Common myeloid progenitor, CD34-positive (primary cell): ENCODE data around the gene RAB35.
"Not testable (repeated sequence)": the region's sequence is repeated elsewhere in the genome, so short reads cannot be mapped to it uniquely, and the experiment has no call there.

Experiments
- CTCF ChIA-PET: fragments of 350-600 bp; sonication (Branson Sonifier 250); formaldehyde crosslinking; loops from one replicate; lab custom pipeline; 2021; ENCODE audit warnings: antibody characterized with exemption; lab: Charles Lee
- POLR2A ChIA-PET: fragments of 350-600 bp; sonication (Branson Sonifier 250); formaldehyde crosslinking; loops from one replicate; lab custom pipeline; 2021; ENCODE audit warnings: antibody characterized with exemption; lab: Charles Lee
- DNase-seq, 3 donors: peaks; one replicate each; pipeline versions ENCODE4 v3.0.0 to v3.0.0-alpha.2; 2013
- H3K27ac ChIP-seq, 2 experiments: 1 replicate in 1 of 2; 2 replicates in 1 of 2; pipeline ENCODE4 v1.7.0; 2013; ENCODE audit warnings: inconsistent platforms in 2 of 2, low read length in 2 of 2, mild to moderate bottlenecking in 2 of 2, low read depth in 1 of 2, moderate library complexity in 1 of 2; ENCODE audit not compliant: severe bottlenecking in 2 of 2, insufficient read depth in 1 of 2, poor library complexity in 1 of 2
- H3K27me3 ChIP-seq, 5 experiments: replicated peaks in 2 of 5; 1 replicate in 3 of 5; 2 replicates in 2 of 5; pipeline versions ENCODE4 v1.6.1 to v1.7.0; 2013; ENCODE audit warnings: low read length in 4 of 5, mild to moderate bottlenecking in 2 of 5, moderate library complexity in 2 of 5, inconsistent platforms in 1 of 5; ENCODE audit not compliant: insufficient read depth in 5 of 5, control insufficient read depth in 4 of 5
- H3K36me3 ChIP-seq, 4 experiments: 1 replicate in 2 of 4; 2 replicates in 2 of 4; pipeline versions ENCODE4 v1.6.1 to v1.7.0; 2013; ENCODE audit warnings: low read length in 3 of 4, control low read depth in 1 of 4, mild to moderate bottlenecking in 1 of 4; ENCODE audit not compliant: control insufficient read depth in 4 of 4, insufficient read depth in 4 of 4
- H3K4me1 ChIP-seq, 4 experiments: 1 replicate in 3 of 4; 2 replicates in 1 of 4; pipeline versions ENCODE4 v1.6.1 to v1.7.1; 2013; ENCODE audit warnings: low read length in 3 of 4, mild to moderate bottlenecking in 3 of 4, control low read depth in 1 of 4, inconsistent platforms in 1 of 4, moderate library complexity in 1 of 4; ENCODE audit not compliant: control insufficient read depth in 4 of 4, insufficient read depth in 4 of 4; ENCODE audit errors: control extremely low read depth in 1 of 4
- H3K4me3 ChIP-seq, 7 experiments: 1 replicate in 4 of 7; 2 replicates in 3 of 7; pipeline versions ENCODE4 v1.5.1 to v1.7.0; 2013; ENCODE audit warnings: mild to moderate bottlenecking in 7 of 7, low read length in 6 of 7, moderate library complexity in 6 of 7, inconsistent platforms in 2 of 7, low read depth in 2 of 7, control low read depth in 1 of 7; ENCODE audit not compliant: insufficient read depth in 4 of 7, control insufficient read depth in 1 of 7; ENCODE audit errors: extremely low read depth in 1 of 7
- H3K9me3 ChIP-seq, 5 experiments: 1 replicate in 4 of 5; 2 replicates in 1 of 5; pipeline versions ENCODE4 v1.6.1 to v1.7.1; 2013; ENCODE audit warnings: low read length in 4 of 5, mild to moderate bottlenecking in 2 of 5, inconsistent platforms in 1 of 5, low read depth in 1 of 5, moderate library complexity in 1 of 5; ENCODE audit not compliant: control insufficient read depth in 4 of 5, insufficient read depth in 2 of 5; ENCODE audit errors: control extremely low read depth in 1 of 5
- WGBS: methylation state at CpG from one replicate; pipeline ENCODE4 v1.1.5; 2013; ENCODE audit not compliant: insufficient coverage; 5-methylcytosine and 5-hydroxymethylcytosine counted together

Gene RAB35

DNA sequence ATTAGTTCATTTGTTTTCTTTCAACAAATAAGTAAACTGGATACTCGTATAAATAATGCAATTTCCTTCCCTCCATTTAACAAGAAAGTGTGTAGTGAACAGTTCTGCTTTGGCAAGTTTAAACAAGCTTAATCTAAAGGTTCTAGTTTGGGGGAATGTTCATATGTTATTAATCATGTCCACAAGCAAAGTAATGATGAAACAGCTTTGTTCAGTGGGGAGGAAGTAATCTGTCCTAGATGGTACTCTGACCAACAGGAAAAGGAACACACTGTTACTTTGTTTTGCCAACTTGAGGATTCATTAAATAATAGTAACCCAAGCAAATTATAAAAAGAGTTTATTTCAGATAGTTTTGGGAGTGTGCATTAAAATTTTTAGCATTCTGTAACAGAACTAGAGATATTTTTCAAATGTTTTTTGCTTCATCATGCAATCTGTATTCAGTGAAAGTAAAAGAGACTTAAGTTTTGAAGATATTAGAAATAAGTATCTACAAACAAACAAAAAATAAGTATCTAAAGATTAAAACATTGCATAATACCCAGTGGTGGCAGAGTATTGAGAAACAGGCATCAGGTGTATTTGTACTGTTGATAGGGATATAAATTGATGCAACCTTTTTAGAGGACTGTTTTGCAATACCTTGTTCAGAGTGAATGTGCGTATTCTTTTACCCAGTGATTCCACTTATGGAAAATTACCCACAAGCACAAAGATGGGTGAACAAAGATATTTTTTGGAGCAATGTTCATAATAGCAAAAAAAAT is 61.1 kb downstream of the RAB35 start:
- no CpG with 5 or more reads among the region's 2 CpGs for WGBS
- CTCF ChIA-PET = no interaction called here
- no peaks in the 10 kb centered on the region for H3K36me3 ChIP-seq
- DNase-seq = no peak
- H3K27ac ChIP-seq = no peak overlapping the region
- no peak overlapping the region for H3K4me3 ChIP-seq
- H3K27me3 ChIP-seq = no peaks in the 10 kb centered on the region
- no peaks in the 10 kb centered on the region for H3K4me1 ChIP-seq
- no peaks in the 10 kb centered on the region for H3K9me3 ChIP-seq
- POLR2A ChIA-PET = no interaction called here

DNA sequence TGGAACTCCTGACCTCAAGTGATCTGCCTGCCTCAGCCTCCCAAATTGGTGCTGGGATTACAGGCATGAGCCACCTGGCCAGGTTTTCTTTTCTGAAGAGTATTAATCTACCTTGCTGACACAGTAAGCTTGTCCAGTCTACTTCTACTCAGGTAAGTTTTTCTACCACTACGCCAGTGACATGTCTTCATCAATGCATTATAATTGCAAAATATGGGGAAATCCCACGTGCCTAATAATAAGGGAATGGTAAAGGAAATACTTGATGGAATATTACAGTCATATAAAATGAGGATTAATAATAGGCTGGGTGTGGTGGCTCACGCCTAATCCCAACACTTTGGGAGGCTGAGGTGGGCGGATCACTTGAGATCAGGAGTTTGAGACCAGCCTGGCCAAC is 62.3 kb downstream of the RAB35 start:
- no peaks in the 10 kb centered on the region for H3K36me3 ChIP-seq
- WGBS = 100% methylated on average over 2 of the region's 4 CpGs

GRCh38 chr12:120051535-120051934 is 65.0 kb downstream of the RAB35 start:
- ChIA-PET CTCF (no interaction called here), POLR2A (no interaction called here)
- WGBS = 100% methylated on average over 1 of the region's 3 CpGs
- no peak for DNase-seq
- no peak overlapping the region for H3K27ac ChIP-seq
- no peaks in the 10 kb centered on the region for H3K9me3 ChIP-seq
- peaks cover 0 to 2% (median 0%) of the 10 kb centered on the region in 5 experiments for H3K27me3 ChIP-seq
- no peaks in the 10 kb centered on the region for H3K4me1 ChIP-seq
- no peaks in the 10 kb centered on the region for H3K36me3 ChIP-seq
- H3K4me3 ChIP-seq = no peak overlapping the region

More for the DNA sequence above, 62.3 kb downstream of the RAB35 start:
- H3K4me1 ChIP-seq = no peaks in the 10 kb centered on the region
- H3K27ac ChIP-seq = no peak overlapping the region
- H3K4me3 ChIP-seq = no peak overlapping the region
- CTCF ChIA-PET = no interaction called here
- H3K9me3 ChIP-seq = no peaks in the 10 kb centered on the region
- no peaks in the 10 kb centered on the region for H3K27me3 ChIP-seq
- POLR2A ChIA-PET = no interaction called here
- DNase-seq = no peak

- WGBS = no CpG with 5 or more reads among the region's 6 CpGs
- POLR2A ChIA-PET = no interaction called here
- H3K27me3 ChIP-seq = peaks cover 0 to 2% (median 0%) of the 10 kb centered on the region in 5 experiments
- no peaks in the 10 kb centered on the region for H3K4me1 ChIP-seq
- no peak for DNase-seq
- H3K9me3 ChIP-seq = no peaks in the 10 kb centered on the region
- H3K4me3 ChIP-seq = no peak overlapping the region
- no peak overlapping the region for H3K27ac ChIP-seq
- no peaks in the 10 kb centered on the region for H3K36me3 ChIP-seq
- CTCF ChIA-PET = no interaction called here
Measured at GRCh38 chr12:120049426-120049825, 67.1 kb downstream of the RAB35 start.

- peaks cover 0 to 4% (median 0%) of the 10 kb centered on the region in 5 experiments for H3K27me3 ChIP-seq
- no peak overlapping the region for H3K27ac ChIP-seq
- CTCF ChIA-PET = interaction anchor here (0.8 kb wide), 1 partner anchor 12 kb away, joined by 4 read pairs; no protein-coding TSS in a partner anchor
- no peak for DNase-seq
- H3K4me1 ChIP-seq = no peaks in the 10 kb centered on the region
- H3K36me3 ChIP-seq = no peaks in the 10 kb centered on the region
- no peaks in the 10 kb centered on the region for H3K9me3 ChIP-seq
- POLR2A ChIA-PET = no interaction called here
- no peak overlapping the region for H3K4me3 ChIP-seq
Measured at GRCh38 chr12:120048263-120048662, 68.3 kb downstream of the RAB35 start.

- Histone ChIP-seq H3K36me3 (no peaks in the 10 kb centered on the region), H3K4me1 (no peaks in the 10 kb centered on the region), H3K27ac (no peak overlapping the region), H3K27me3 (peaks cover 0 to 4% (median 0%) of the 10 kb centered on the region in 5 experiments), H3K4me3 (no peak overlapping the region), H3K9me3 (no peaks in the 10 kb centered on the region)
- ChIA-PET CTCF (no interaction called here), POLR2A (no interaction called here)
- DNase-seq = no peak
- WGBS = 88% methylated on average over 1 of the region's 1 CpG
Measured at GRCh38 chr12:120047072-120047471, 69.5 kb downstream of the RAB35 start.

DNA sequence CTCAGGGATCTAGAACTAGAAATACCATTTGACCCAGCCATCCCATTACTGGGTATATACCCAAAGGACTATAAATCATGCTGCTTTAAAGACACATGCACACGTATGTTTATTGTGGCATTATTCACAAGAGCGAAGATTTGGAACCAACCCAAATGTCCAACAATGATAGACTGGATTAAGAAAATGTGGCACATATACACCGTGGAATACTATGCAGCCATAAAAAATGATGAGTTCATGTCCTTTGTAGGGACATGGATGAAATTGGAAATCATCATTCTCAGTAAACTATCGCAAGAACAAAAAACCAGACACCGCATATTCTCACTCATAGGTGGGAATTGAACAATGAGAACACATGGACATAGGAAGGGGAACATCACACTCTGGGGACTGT is 71.2 kb downstream of the RAB35 start:
- POLR2A ChIA-PET, H3K4me1 ChIP-seq, H3K36me3 ChIP-seq, H3K27me3 ChIP-seq, CTCF ChIA-PET, H3K9me3 ChIP-seq, H3K4me3 ChIP-seq, DNase-seq, H3K27ac ChIP-seq: not testable (repeated sequence)
- 100% methylated on average over 1 of the region's 5 CpGs for WGBS
